GM12892 (cell line): ENCODE data around the gene NAT16.

ENCODE experiments used
- DNase-seq: peaks from one replicate; pipeline ENCODE4 v3.0.0; 2011; ENCODE audit not compliant: insufficient read length
- FAIRE-seq: peaks from 2 replicates; lab custom pipeline; 2011; peaks lifted over from hg19 to GRCh38; lab: Jason Lieb, UNC
- POLR2A ChIP-seq: IDR thresholded peaks from 2 replicates; pipeline ENCODE4 v1.6.1; 2011; ENCODE audit warnings: low read depth, low read length, control low read depth
- POLR2AphosphoS5 ChIP-seq: IDR thresholded peaks from 2 replicates; pipeline ENCODE4 v1.6.1; 2011; ENCODE audit warnings: low read depth, low read length, control low read depth
- TAF1 ChIP-seq: IDR thresholded peaks from 2 replicates; pipeline ENCODE4 v1.6.1; 2011; ENCODE audit warnings: low read depth, mild to moderate bottlenecking, control low read depth, low read length, borderline replicate concordance

NAT16 gene

DNA sequence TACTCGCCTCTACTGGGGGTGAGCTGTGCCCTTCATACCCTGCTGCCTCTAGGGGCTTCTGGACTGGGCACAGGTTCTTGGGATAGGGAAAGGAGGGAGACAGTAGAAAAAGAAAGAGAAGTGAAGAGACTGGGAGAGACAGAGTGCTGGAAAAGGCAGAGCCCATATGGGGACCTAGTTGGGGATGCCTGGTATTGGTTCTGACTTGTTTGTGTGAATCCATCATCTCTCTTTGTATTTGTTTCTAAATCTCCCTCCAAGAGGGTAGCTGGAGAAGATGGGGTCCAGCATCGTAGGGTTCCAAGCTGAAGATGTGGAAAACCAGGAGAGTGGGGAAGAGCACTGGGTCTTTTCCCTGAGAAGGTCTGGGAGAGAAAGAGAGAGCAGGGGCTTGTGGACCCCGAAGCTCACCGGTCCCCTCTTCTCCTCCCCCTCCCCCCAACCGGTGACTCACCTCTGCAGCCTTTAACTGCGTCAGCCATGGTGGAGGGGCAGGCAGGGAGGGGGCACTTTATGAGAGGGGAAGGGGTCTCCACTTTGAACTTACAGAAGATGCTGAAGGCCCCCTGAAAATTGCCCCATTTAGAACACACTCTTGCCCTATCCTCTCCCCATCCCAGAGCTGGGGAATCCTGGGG lies 11.6 kb downstream of the NAT16 start:
- FAIRE-seq: no peak
- TF ChIP-seq POLR2AphosphoS5 (no peak), TAF1 (no peak)
- DNase-seq: no peak

DNA sequence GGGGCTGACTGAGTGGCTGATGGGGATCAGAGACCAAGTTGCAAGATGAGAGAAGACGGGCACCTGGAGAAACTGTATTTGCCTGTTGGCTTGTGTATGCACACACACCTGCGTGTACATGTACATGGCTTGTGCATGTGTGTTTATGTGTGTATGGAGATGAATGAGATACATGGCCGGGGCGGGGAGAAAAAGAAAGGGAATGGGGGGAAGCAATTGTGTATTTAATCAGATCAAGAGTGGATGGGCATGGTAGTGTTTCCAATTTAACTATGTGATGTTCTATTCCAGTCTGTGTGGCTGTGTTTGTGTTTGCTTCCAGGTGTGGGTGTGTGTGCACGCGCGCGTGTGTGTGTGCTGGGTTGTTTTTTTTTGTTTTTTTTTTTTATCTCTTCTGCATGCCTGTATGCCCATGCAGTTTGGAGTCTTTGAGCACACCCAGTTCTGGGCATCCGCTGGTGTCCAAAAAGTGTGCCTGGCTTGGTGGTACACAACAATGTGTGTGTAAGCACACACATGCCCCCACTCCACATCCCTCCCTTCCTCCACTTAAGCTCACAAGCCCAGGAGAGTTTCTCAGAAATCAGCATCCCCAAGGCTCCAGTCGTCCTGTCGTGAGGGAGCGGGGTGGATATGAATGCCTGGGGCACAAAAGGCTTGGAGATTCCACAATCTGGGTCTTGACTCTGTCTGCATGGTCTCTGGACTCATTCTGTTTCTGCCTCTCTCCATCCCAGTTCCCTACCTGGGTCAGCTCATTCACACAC lies 12.3 kb downstream of the NAT16 start:
- DNase-seq (no peak), FAIRE-seq (peak; percentile 17)
- TF ChIP-seq TAF1: no peak
- no peak for TF ChIP-seq POLR2A
- no peak for TF ChIP-seq POLR2AphosphoS5

GRCh38 chr7:101166909-101167644 lies 13.0 kb downstream of the NAT16 start:
- no peak for TF ChIP-seq TAF1
- no peak for TF ChIP-seq POLR2AphosphoS5
- no peak for DNase-seq
- no peak for FAIRE-seq

GRCh38 chr7:101166648-101166908 lies 13.5 kb downstream of the NAT16 start:
- no peak for TF ChIP-seq POLR2AphosphoS5
- FAIRE-seq (no peak), DNase-seq (no peak)

DNA sequence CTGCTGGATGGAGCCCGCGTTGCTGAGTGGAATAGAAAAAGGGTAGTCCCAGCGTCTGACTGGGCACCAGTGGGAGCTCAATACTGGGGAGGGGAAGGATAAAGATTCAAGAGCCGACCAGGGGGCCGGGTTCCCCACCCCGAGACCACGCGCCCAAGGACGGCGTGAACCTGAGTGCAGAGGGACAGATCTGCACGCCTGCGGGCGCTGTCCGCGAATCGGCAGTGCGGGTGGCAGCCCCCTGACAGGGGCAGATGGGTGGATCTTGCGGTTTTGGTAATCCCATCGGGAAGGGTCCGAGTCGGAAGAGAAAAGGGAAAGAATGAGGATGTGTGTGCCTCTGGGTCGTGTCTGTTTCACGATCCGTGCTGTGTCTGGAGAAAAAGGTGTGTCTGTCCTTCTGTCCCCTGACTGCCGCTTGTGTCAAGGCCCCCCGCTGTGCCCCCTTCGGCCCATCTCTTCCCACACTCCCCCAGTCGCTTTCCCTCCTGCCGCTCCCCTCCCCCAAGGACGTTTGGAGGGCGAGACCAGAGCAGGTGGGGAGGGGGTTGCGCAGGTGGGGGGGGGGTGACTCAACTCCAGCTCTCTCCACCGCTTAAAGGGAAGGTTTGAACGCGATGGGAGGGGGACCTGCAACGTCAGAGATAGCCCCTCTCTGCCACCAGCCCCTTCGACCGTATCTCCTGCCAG lies 14.0 kb downstream of the NAT16 start:
- TF ChIP-seq POLR2A: no peak
- TF ChIP-seq POLR2AphosphoS5: no peak
- TF ChIP-seq TAF1: no peak
- FAIRE-seq (no peak), DNase-seq (no peak)

GRCh38 chr7:101165075-101165957 lies 14.8 kb downstream of the NAT16 start, which contains the start of gene VGF:
VGF (minus strand) TSS chr7:101165569; CDS start chr7:101164843, 726 bp downstream.
- peak; percentile 96 for DNase-seq
- TF ChIP-seq POLR2AphosphoS5 (no peak), TAF1 (no peak), POLR2A (no peak)
- FAIRE-seq: peak; percentile 76

DNA sequence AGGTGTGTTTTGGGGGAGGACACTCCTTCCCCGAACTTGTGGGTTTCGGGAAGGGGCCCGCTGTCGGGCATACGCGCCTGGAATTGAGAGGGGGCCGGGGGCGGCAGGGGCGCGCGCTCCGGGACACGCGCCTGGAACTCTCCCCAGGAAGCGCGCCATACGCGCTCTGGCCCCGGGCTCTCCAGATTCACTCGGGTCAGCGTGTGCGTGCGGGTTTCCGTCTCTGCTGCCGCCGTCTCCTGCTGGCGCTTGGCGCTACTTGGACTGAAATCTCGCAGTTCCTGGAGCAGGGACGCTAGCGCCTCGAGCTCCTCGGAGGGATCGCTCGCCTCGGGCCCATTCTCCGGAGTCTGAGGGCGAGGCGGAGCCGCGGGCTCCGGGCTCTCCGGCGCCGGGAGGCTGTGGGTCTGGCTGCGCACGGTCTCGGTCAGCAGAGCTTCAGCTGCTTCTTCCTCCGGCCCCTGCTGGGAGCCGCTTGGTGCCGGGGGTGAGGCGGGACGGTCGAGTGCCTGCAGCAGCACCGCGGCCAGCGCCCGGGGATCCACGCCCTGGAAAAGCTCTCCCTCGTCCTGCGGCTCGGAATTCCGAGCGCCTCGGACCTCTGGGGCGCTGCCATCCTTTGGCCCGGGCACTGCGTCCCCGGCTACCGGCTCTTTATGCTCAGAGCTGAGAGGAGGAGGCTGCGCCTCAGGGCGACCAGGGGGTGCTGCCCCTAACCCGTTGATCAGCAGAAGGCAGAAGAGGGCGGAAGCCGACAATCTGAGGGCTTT lies 15.8 kb downstream of the NAT16 start:
- DNase-seq: no peak
- FAIRE-seq: no peak
- TF ChIP-seq POLR2AphosphoS5 (no peak), TAF1 (no peak), POLR2A (no peak)

DNA sequence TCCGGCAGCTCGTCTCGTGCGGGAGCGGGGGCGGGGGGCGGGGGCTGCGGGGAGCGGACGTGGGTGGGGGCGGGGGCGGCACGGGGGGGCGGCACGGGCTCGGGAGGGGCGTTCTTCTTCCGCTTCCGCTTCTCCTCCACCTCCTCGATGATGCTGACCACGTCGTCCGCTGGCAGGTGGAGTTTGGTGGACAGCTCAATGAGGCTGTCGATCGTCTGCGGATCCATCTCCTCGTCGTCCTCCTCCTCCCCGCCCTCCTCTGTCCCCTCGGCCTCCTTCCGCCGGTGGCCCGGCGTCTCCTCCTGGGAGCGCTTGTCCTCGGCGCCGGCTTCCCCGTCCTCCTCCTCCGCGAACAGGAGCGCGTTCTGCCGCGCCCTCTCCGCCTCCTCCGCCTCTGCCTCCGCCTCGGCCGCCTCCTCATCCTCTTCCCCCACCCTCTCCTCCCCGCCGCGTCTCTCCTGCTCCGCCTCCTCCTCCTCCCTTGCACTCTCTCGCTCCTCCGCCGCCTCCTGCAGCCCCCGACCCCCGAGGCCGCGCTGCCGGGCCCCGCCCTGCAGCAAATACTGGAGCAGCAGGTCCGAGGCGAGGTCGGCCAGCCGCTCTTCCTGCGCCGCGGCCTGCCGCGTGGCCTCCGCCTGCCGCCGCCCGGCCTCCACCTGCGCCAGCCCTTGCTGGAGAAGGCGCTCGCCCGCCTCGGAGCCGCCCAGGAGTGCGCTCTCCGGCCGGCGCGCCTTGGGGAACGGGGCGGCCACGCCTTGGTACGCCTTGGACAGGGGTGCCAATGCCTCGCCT lies 16.6 kb downstream of the NAT16 start:
- TF ChIP-seq TAF1 (no peak), POLR2AphosphoS5 (no peak), POLR2A (no peak)
- DNase-seq: no peak
- no peak for FAIRE-seq

- FAIRE-seq (no peak), DNase-seq (no peak)
- TF ChIP-seq TAF1 (no peak), POLR2AphosphoS5 (no peak), POLR2A (no peak; the same call in 1 of the 2 replicates)
Measured at GRCh38 chr7:101162551-101163278, 17.4 kb downstream of the NAT16 start.
